HepG2 (cell line): ENCODE results near the gene ACTL6A. TPM values are rescaled to one million over a fixed set of nuclear protein-coding genes. Genes with fewer than 3 reads are reported as not detected.

ENCODE experiments used
- ATAC-seq: fragments of 200-7000 bp; cut with Tn5 transposase; 3 replicates; pipeline ENCODE4 v1.9.1; 2020; ENCODE audit warnings: mild to moderate bottlenecking, moderate library complexity
- BruUV-seq: library from RNA; stranded (reverse); fragments of 400-500 nt; replicated peaks from 2 replicates; lab custom pipeline; 2021; lab: Mats Ljungman, UMichigan
- CTCF ChIA-PET: fragments of 300-600 bp; formaldehyde crosslinking; extraction: SDS; loops from one replicate; lab custom pipeline; 2021; ENCODE audit warnings: low total read pairs, inconsistent platforms, low intra/inter-chr PET ratio; lab: Yijun Ruan, JAX
- POLR2A ChIA-PET: fragments of 350-600 bp; sonication (Branson Sonifier 250); formaldehyde crosslinking; loops from one replicate; lab custom pipeline; 2020; ENCODE audit warnings: antibody characterized with exemption, inconsistent platforms; lab: Yijun Ruan, JAX
- DNase-seq: peaks from one replicate; pipeline ENCODE4 v3.0.0-alpha.2; 2015; ENCODE audit warnings: low spot score
- FAIRE-seq: peaks from 3 replicates; lab custom pipeline; 2011; peaks lifted over from hg19 to GRCh38; lab: Jason Lieb, UNC
- H2AFZ ChIP-seq: one replicate; pipeline ENCODE4 v1.6.1; 2011; ENCODE audit warnings: low read length, inconsistent platforms
- H3K27ac ChIP-seq: fragments of 300-600 bp; 3 replicates; pipeline ENCODE4 v1.8.0; 2011; ENCODE audit warnings: mixed run types, mild to moderate bottlenecking, mixed read lengths, low read length, inconsistent platforms; ENCODE audit not compliant: insufficient read depth; ENCODE audit errors: extremely low read length
- H3K27me3 ChIP-seq, 2 experiments: fragments of 200-600 bp in 1 of 2; 2 replicates in 1 of 2; 3 replicates in 1 of 2; pipeline versions ENCODE4 v1.6.0 to v1.8.0; 2011; ENCODE audit warnings: low read length in 2 of 2, mild to moderate bottlenecking in 2 of 2, moderate library complexity in 2 of 2, inconsistent platforms in 1 of 2; ENCODE audit not compliant: insufficient read depth in 2 of 2, control insufficient read depth in 1 of 2
- H3K36me3 ChIP-seq, 2 experiments: fragments of 200-600 bp in 1 of 2; replicated peaks in 1 of 2; 2 replicates in 1 of 2; 3 replicates in 1 of 2; pipeline versions ENCODE4 v1.5.1 to v1.8.0; 2011; ENCODE audit warnings: low read length in 2 of 2, inconsistent platforms in 1 of 2; ENCODE audit not compliant: insufficient read depth in 2 of 2, control insufficient read depth in 1 of 2
- H3K4me1 ChIP-seq: 2 replicates; pipeline ENCODE4 v1.5.1; 2012; ENCODE audit warnings: low read length, inconsistent platforms; ENCODE audit not compliant: insufficient read depth
- H3K4me2 ChIP-seq: 2 replicates; pipeline ENCODE4 v1.6.0; 2011; ENCODE audit warnings: low read depth, low read length, inconsistent platforms
- H3K4me3 ChIP-seq, 3 experiments: fragments of 200-600 bp in 1 of 3; sonication (generic), shearing (Covaris generic) in 1 of 3; replicated peaks in 1 of 3; 2 replicates each; pipeline ENCODE4 v1.5.1; 2011 to 2016; ENCODE audit warnings: low read length in 3 of 3, inconsistent platforms in 2 of 3, low read depth in 2 of 3, mild to moderate bottlenecking in 2 of 3, control low read depth in 1 of 3, mixed read lengths in 1 of 3; ENCODE audit not compliant: insufficient read depth in 1 of 3
- H3K79me2 ChIP-seq: one replicate; pipeline ENCODE4 v1.6.1; 2011; ENCODE audit warnings: low read length, inconsistent platforms; ENCODE audit not compliant: insufficient read depth
- H3K9ac ChIP-seq: 2 replicates; pipeline ENCODE4 v1.6.0; 2011; ENCODE audit warnings: mild to moderate bottlenecking, low read depth, low read length, inconsistent platforms; ENCODE audit not compliant: insufficient read depth
- H3K9me3 ChIP-seq: 2 replicates; pipeline ENCODE4 v1.5.1; 2012; ENCODE audit warnings: mild to moderate bottlenecking, low read length
- H4K20me1 ChIP-seq: 2 replicates; pipeline ENCODE4 v1.6.0; 2011; ENCODE audit warnings: inconsistent platforms, mild to moderate bottlenecking, low read length, moderate library complexity; ENCODE audit not compliant: insufficient read depth
- ATF7-NPFF ChIP-seq: sonication (generic); formaldehyde crosslinking; IDR thresholded peaks from 2 replicates; pipeline ENCODE4 v1.8.1; 2023; ENCODE audit warnings: mild to moderate bottlenecking, low read depth, missing genetic modification reagents, moderate library complexity
- DNMT3B ChIP-seq: conservative IDR thresholded peaks from 2 replicates; pipeline ENCODE4 v1.6.1; 2016; ENCODE audit warnings: missing biosample characterization, control low read depth
- HOXA5 ChIP-seq: sonication (generic); formaldehyde crosslinking; IDR thresholded peaks from 2 replicates; pipeline ENCODE4 v1.4.0; 2020; ENCODE audit warnings: missing genetic modification reagents
- POLR2AphosphoS2 ChIP-seq: IDR thresholded peaks from 2 replicates; pipeline ENCODE4 v1.6.1; 2011; ENCODE audit warnings: low read depth, low read length, improper control_type of control experiment
- POLR2AphosphoS5 ChIP-seq: IDR thresholded peaks from 2 replicates; pipeline ENCODE4 v1.6.1; 2012; ENCODE audit warnings: low read depth, low read length
- RELA ChIP-seq: sonication (generic); formaldehyde crosslinking; IDR thresholded peaks from 2 replicates; pipeline ENCODE4 v1.4.0; 2020; ENCODE audit warnings: missing genetic modification reagents
- SKI ChIP-seq: fragments of 450-650 bp; IDR thresholded peaks from one replicate; pipeline ENCODE4 v1.6.1; 2018; ENCODE audit warnings: mild to moderate bottlenecking; ENCODE audit not compliant: partially characterized antibody
- ZBTB21 ChIP-seq: sonication (generic); formaldehyde crosslinking; IDR thresholded peaks from 2 replicates; pipeline ENCODE4 v1.4.0; 2020; ENCODE audit warnings: missing genetic modification reagents
- ZFP36 ChIP-seq: fragments of 150-350 bp; IDR thresholded peaks from 2 replicates; pipeline ENCODE4 v1.6.1; 2018; ENCODE audit warnings: borderline replicate concordance, low read length, low read depth; ENCODE audit not compliant: partially characterized antibody
- ZNF383 ChIP-seq: sonication (generic); formaldehyde crosslinking; IDR thresholded peaks from 2 replicates; pipeline ENCODE4 v1.4.0; 2020; ENCODE audit warnings: missing genetic modification reagents, mild to moderate bottlenecking, borderline replicate concordance
- ZNF605 ChIP-seq: sonication (generic); formaldehyde crosslinking; IDR thresholded peaks from 2 replicates; pipeline ENCODE4 v1.8.0; 2022; ENCODE audit warnings: mild to moderate bottlenecking, missing genetic modification reagents
- WGBS: methylation state at CpG from one replicate; pipeline ENCODE4 v1.1.6; 2017; ENCODE audit warnings: low lambda C conversion rate; 5-methylcytosine and 5-hydroxymethylcytosine counted together
- in situ Hi-C: cut with HindIII; loops from 2 replicates; pipeline ENCODE4 v1.10.0; 2017; ENCODE audit warnings: low pct_unique_long_range_greater_than_20kb; ENCODE audit not compliant: extremely low pct_ligation_motif_present
- intact Hi-C: fragments of 100-400 bp; cut with micrococcal nuclease; formaldehyde crosslinking; loops from one replicate; pipeline ENCODE4 v1.10.0; 2022; ENCODE audit not compliant: unreplicated experiment
- polyA plus RNA-seq, 8 experiments: library from polyadenylated mRNA; depleted of rRNA in 3 of 8; stranded (reverse) in 7 of 8; unstranded in 1 of 8; fragments of >200 nt; fragmentation: Illumina TruSeq in 4 of 8; extraction: Trizol in 4 of 8; gene quantifications; 2 replicates each; pipeline versions ENCODE4 v1.2.1 to v1.2.3, GENCODE V29; 2011 to 2016; ENCODE audit warnings: low read depth in 4 of 8, missing spikeins in 1 of 8, mixed read lengths in 1 of 8; ENCODE audit not compliant: insufficient read depth in 1 of 8
- total RNA-seq, 5 experiments: library from RNA; depleted of rRNA; stranded (reverse); fragments of >200 nt; fragmentation: Illumina TruSeq; extraction: Trizol; gene quantifications; 2 replicates each; pipeline ENCODE4 v1.2.3, GENCODE V29; 2016; ENCODE audit warnings: low read depth in 1 of 5
- TF ChIP-seq, protein P1 (sequence below): sonication (generic); formaldehyde crosslinking; IDR thresholded peaks from 2 replicates; pipeline ENCODE4 v1.8.0; 2022; ENCODE audit warnings: missing genetic modification reagents, low read depth, mild to moderate bottlenecking, borderline replicate concordance

Gene ACTL6A
- total and polyA plus RNA-seq, 2 of the 13 experiments (the other 11 are each of a cell fraction or from before 2014, with no cell fraction given): 58.1 to 84.1 TPM

DNA sequence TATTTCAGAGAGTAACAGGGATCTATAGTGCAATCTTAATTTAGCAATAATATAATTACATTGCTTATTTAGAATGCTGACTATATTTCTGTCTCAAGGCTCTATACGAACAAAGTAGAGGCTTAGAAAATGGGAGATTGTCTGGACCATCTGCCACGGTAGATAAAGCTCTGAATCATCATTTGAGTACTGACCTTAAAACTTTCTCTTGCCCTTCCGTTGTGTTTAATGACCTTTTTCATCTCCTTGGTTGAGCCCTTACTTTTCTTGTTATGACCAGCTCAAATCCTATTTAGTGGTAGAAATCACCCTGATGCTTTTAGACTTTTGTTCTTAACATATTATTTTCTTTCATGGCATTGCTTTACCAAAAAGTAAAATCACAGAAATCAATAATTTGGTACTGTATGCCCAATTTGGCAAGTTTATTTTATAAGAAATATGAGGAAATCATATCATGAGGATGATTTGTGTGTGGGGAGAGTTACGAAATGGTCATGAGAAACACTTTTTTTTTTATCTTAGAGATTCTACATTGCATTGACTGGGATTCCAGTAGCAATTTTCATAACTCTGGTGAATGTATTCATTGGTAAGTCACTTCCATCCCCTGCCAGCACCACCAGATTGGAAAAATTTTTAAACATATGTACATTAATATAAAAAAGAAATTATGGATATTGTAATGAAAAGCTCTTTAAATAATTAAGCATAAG, 52.9 kb downstream of the ACTL6A start:
- 97% methylated on average over 4 of the region's 4 CpGs for WGBS

DNA sequence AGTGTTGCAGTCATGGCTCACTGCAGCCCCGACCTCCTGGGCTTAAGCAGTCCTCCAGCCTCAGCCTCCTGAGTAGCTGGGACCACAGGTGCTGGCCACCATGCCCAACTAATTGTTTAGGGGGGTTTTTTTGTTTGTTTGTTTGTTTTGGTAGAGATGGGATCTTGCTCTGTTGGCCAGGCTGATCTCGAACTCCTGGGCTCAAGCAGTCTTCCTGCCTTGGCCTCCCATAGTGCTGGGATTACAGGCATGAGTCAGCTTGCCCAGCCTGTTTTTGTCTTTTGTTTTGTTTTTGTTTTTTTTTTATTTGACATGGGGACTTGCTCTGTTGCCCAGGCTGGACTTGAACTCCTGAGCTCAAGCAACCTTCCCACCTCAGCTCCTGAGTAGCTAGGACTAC, 59.3 kb downstream of the ACTL6A start:
- WGBS: 90% methylated on average over 2 of the region's 2 CpGs
- no TSS peak for BruUV-seq
- Histone ChIP-seq H3K36me3 (peaks cover 4 to 36% of the 10 kb centered on the region in 2 experiments; a peak in 4 of 5 replicates), H3K79me2 (no peaks in the 10 kb centered on the region), H4K20me1 (no peaks in the 10 kb centered on the region), H3K9me3 (no peaks in the 10 kb centered on the region), H3K27me3 (no peaks in the 10 kb centered on the region), H3K4me3 (no peak overlapping the region), H3K4me1 (no peaks in the 10 kb centered on the region), H3K4me2 (no peak overlapping the region), H3K27ac (no peak overlapping the region), H3K9ac (no peak overlapping the region), H2AFZ (no peak overlapping the region)
- intact Hi-C loops (no loop called here), in situ Hi-C loops (no loop called here)
- FAIRE-seq: no peak
- TF ChIP-seq SKI (no peak), POLR2AphosphoS5 (no peak), POLR2AphosphoS2 (no peak)
- no peak for DNase-seq
- POLR2A ChIA-PET: no interaction called here
- CTCF ChIA-PET: no interaction called here
- no peak for ATAC-seq

More for the DNA sequence above, 52.9 kb downstream of the ACTL6A start:
- Histone ChIP-seq H3K79me2 (peaks cover 3% of the 10 kb centered on the region), H3K27ac (no peak overlapping the region), H3K4me3 (no peak overlapping the region), H2AFZ (no peak overlapping the region), H4K20me1 (no peaks in the 10 kb centered on the region), H3K9ac (no peak overlapping the region), H3K27me3 (no peaks in the 10 kb centered on the region), H3K36me3 (peaks cover 0 to 7% of the 10 kb centered on the region in 2 experiments; a peak in 3 of 5 replicates), H3K4me1 (no peaks in the 10 kb centered on the region), H3K4me2 (no peak overlapping the region), H3K9me3 (no peaks in the 10 kb centered on the region)
- ChIA-PET POLR2A (interaction anchor here (2.3 kb wide), 1 partner anchor 11 kb away, joined by 6 read pairs; the partner anchor contains the start of genes MRPL47 and NDUFB5), CTCF (no interaction called here)
- BruUV-seq: no TSS peak
- in situ Hi-C loops (no loop called here), intact Hi-C loops (no loop called here)
- FAIRE-seq (no peak), ATAC-seq (no peak), DNase-seq (no peak)
- no peak for TF ChIP-seq ZFP36
- no peak for TF ChIP-seq ZBTB21 (CRISPR knock-in tag)
- no peak for TF ChIP-seq DNMT3B (CRISPR knock-in tag)
- no peak for TF ChIP-seq ATF7-NPFF (CRISPR knock-in tag)
- TF ChIP-seq ZNF383: no peak
- TF ChIP-seq RELA (CRISPR knock-in tag): no peak
- TF ChIP-seq POLR2AphosphoS5: no peak
- no peak for TF ChIP-seq HOXA5 (CRISPR knock-in tag)
- TF ChIP-seq, protein P1, sequence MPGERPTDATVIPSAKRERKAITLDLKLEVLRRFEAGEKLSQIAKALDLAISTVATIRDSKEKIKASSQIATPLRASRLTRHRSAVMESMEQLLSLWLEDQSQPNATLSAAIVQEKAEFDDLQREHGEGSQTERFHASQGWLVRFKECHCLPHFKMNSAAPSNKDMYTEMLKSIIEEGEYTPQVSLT (CRISPR knock-in tag): no peak
- TF ChIP-seq ZNF605: no peak
